ENCODE measurements around the gene ALDH8A1. TPM values are rescaled to one million over a fixed set of nuclear protein-coding genes. Genes with fewer than 3 reads are reported as not detected.

ALDH8A1 gene
- total RNA-seq, 1 experiment from 2014 or later = not detected

DNA sequence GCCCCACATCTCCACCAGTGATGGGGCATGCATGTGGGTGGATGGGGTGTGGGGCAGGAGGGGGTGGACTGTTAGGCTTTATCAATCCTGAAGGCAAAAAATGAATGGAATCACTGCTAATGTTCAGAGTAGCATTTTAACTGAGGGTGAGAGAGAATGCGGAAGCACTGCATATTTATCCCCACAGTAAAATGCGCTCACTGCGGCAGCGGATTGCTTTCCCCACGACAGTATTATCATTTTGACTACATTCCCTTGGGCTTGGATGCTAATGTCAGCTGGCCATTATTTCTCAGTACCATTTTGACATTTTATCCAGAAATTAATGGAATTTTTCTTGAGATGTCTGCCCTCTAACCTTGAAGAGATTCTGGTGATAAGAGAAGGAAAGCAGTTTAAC lies 13.4 kb downstream of the ALDH8A1 start:
- WGBS (ENCODE audit: extremely low coverage, insufficient read length, low lambda C conversion rate) = no CpG with 5 or more reads among the region's 5 CpGs
- Histone ChIP-seq H2BK15ac (ENCODE audit: low read depth, low read length) (no peak overlapping the region), H3K9ac (ENCODE audit: extremely low read depth, insufficient read length, low read length) (no peak overlapping the region)

More for the DNA sequence above, 13.4 kb downstream of the ALDH8A1 start:
- no peak overlapping the region for H3K4ac ChIP-seq (ENCODE audit: low read depth, low read length)
- H2BK120ac ChIP-seq (ENCODE audit: low read depth, low read length, poor library complexity, severe bottlenecking) = no peak overlapping the region
- no peak overlapping the region for H3K27ac ChIP-seq (ENCODE audit: insufficient read length, low read depth, low read length)
- H3K4me2 ChIP-seq (ENCODE audit: insufficient read depth, insufficient read length, low read length) = no peak overlapping the region
- H4K8ac ChIP-seq (replicated peaks; ENCODE audit: insufficient read length, low read depth, low read length) = no peak overlapping the region
- Mint-ChIP-seq H3K4me1 (peaks cover 3 to 5% of the 10 kb centered on the region in 2 experiments), H3K27me3 (ENCODE audit: low read depth) (peaks cover 1% of the 10 kb centered on the region; the same call in 1 of the 2 replicates), H3K27ac (no peak overlapping the region; a peak in 1 of 7 replicates), H3K36me3 (ENCODE audit: insufficient read depth in 1 of 3, low read depth in 3 of 3) (no peaks in the 10 kb centered on the region), H3K4me3 (no peak overlapping the region), H3K9me3 (no peaks in the 10 kb centered on the region)
- no peak overlapping the region for H3T11ph ChIP-seq (ENCODE audit: low read length)
- no peak overlapping the region for H2BK12ac ChIP-seq (ENCODE audit: insufficient read length, low read depth, low read length)
- H3K27me3 ChIP-seq (ENCODE audit: insufficient read depth, low read length) = no peaks in the 10 kb centered on the region
- no peak overlapping the region for H2AK5ac ChIP-seq (ENCODE audit: insufficient read length, low read length)
- H2BK5ac ChIP-seq (ENCODE audit: insufficient read length, low read length) = no peak overlapping the region
- H2AFZ ChIP-seq (ENCODE audit: low read length) = no peak overlapping the region
- H3K23ac ChIP-seq (ENCODE audit: insufficient read length, low read depth, low read length) = no peak overlapping the region
- H4K91ac ChIP-seq (ENCODE audit: insufficient read length, low read depth, low read length) = no peak overlapping the region
- no peak overlapping the region for H4K5ac ChIP-seq (ENCODE audit: insufficient read length, low read depth, low read length)
- no peaks in the 10 kb centered on the region for H3K79me2 ChIP-seq (ENCODE audit: insufficient read depth, low read length)
- no peaks in the 10 kb centered on the region for H3K9me3 ChIP-seq (ENCODE audit: control insufficient read depth, low read depth, low read length)
- no peak overlapping the region for H2BK20ac ChIP-seq (ENCODE audit: low read depth, low read length, poor library complexity, severe bottlenecking)
- no peaks in the 10 kb centered on the region for H3K4me1 ChIP-seq (ENCODE audit: insufficient read depth, low read length)
- no peak overlapping the region for H3K18ac ChIP-seq (ENCODE audit: insufficient read length, low read depth, low read length)
- TF ChIP-seq, protein P1, sequence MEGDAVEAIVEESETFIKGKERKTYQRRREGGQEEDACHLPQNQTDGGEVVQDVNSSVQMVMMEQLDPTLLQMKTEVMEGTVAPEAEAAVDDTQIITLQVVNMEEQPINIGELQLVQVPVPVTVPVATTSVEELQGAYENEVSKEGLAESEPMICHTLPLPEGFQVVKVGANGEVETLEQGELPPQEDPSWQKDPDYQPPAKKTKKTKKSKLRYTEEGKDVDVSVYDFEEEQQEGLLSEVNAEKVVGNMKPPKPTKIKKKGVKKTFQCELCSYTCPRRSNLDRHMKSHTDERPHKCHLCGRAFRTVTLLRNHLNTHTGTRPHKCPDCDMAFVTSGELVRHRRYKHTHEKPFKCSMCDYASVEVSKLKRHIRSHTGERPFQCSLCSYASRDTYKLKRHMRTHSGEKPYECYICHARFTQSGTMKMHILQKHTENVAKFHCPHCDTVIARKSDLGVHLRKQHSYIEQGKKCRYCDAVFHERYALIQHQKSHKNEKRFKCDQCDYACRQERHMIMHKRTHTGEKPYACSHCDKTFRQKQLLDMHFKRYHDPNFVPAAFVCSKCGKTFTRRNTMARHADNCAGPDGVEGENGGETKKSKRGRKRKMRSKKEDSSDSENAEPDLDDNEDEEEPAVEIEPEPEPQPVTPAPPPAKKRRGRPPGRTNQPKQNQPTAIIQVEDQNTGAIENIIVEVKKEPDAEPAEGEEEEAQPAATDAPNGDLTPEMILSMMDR (conservative IDR thresholded peaks at IDR 0.05) = no peak
- H4K20me1 ChIP-seq (ENCODE audit: control insufficient read depth, insufficient read depth, insufficient read length) = no peaks in the 10 kb centered on the region
- no peak overlapping the region for H3K56ac ChIP-seq (ENCODE audit: insufficient read length, low read depth, low read length)
- no peaks in the 10 kb centered on the region for H3K23me2 ChIP-seq (ENCODE audit: insufficient read length, low read depth, low read length, poor library complexity, severe bottlenecking)
- no peaks in the 10 kb centered on the region for H3K79me1 ChIP-seq (ENCODE audit: insufficient read depth, low read depth, low read length, poor library complexity, severe bottlenecking)
- DNase-seq = no peak
- H3K14ac ChIP-seq (ENCODE audit: insufficient read depth, low read length) = no peak overlapping the region; the same call in 1 of the 2 replicates
